Peyer's patch (tissue), 4 donors: ENCODE data around the gene NKIRAS1.
"Not testable (repeated sequence)": the region's sequence is repeated elsewhere in the genome, so short reads cannot be mapped to it uniquely, and the experiment has no call there.

ENCODE experiments used
- CTCF ChIP-seq, 6 experiments: fragments of 450-650 bp in 4 of 6; fragments of 200-600 bp in 2 of 6; sonication (generic) in 1 of 6; IDR thresholded peaks; one replicate each; pipeline ENCODE4 v1.5.1; 2017 to 2019; ENCODE audit warnings: antibody characterized with exemption in 6 of 6, mild to moderate bottlenecking in 3 of 6, moderate library complexity in 1 of 6
- POLR2A ChIP-seq, 2 donors: fragments of 450-650 bp; IDR thresholded peaks; one replicate each; pipeline ENCODE4 v1.5.1; 2017; ENCODE audit warnings: antibody characterized with exemption in 2 of 2, mild to moderate bottlenecking in 2 of 2, moderate library complexity in 2 of 2

- TF ChIP-seq CTCF, POLR2A (IDR thresholded peaks at IDR 0.05): not testable (repeated sequence)
Measured at GRCh38 chr3:23912335-23912734, 4.5 kb downstream of the NKIRAS1 start.
